Body of pancreas (tissue), 4 donors: ENCODE results near the gene ADIPOQ.

ENCODE experiments used
- CTCF ChIP-seq, 7 experiments: fragments of 450-650 bp in 4 of 7; fragments of 200-600 bp in 3 of 7; sonication (generic) in 3 of 7; IDR thresholded peaks; one replicate each; pipeline ENCODE4 v1.5.1; 2016 to 2019; ENCODE audit warnings: antibody characterized with exemption in 7 of 7
- POLR2A ChIP-seq, 3 donors: fragments of 450-650 bp; IDR thresholded peaks; one replicate each; pipeline ENCODE4 v1.6.1; 2016; ENCODE audit warnings: antibody characterized with exemption in 3 of 3, mild to moderate bottlenecking in 2 of 3

- TF ChIP-seq CTCF (IDR thresholded peaks at IDR 0.05) (no peak), POLR2A (IDR thresholded peaks at IDR 0.05) (no peak)
These were observed 40.6 kb downstream of the ADIPOQ start for GRCh38 chr3:186882881-186883685.
